BE2C (cell line): ENCODE measurements around the gene PPP6R1.

ENCODE experiments used
- DNase-seq: peaks from one replicate; pipeline ENCODE4 v3.0.0-alpha.2; 2020
- H3K27me3 ChIP-seq: fragments of 250-450 bp; sonication (Bioruptor Pico); 2 replicates; pipeline ENCODE4 v1.5.1; 2020; ENCODE audit warnings: mild to moderate bottlenecking
- H3K36me3 ChIP-seq: fragments of 250-450 bp; sonication (Bioruptor Pico); 2 replicates; pipeline ENCODE4 v1.5.1; 2020; ENCODE audit warnings: mild to moderate bottlenecking
- H3K4me1 ChIP-seq: fragments of 250-450 bp; sonication (Bioruptor Pico); 2 replicates; pipeline ENCODE4 v1.5.1; 2020
- H3K4me3 ChIP-seq: 2 replicates; pipeline ENCODE4 v1.5.1; 2011; ENCODE audit warnings: low read depth, low read length
- H3K9me3 ChIP-seq: fragments of 250-450 bp; sonication (Bioruptor Pico); 2 replicates; pipeline ENCODE4 v1.5.1; 2020
- CTCF ChIP-seq: IDR thresholded peaks from 2 replicates; pipeline ENCODE4 v1.5.1; 2012; ENCODE audit warnings: mild to moderate bottlenecking, low read depth, low read length

PPP6R1 gene

GRCh38 chr19:55272142-55272541, 13.3 kb upstream of the PPP6R1 start:
- no peak for TF ChIP-seq CTCF
- Histone ChIP-seq H3K9me3 (no peaks in the 10 kb centered on the region), H3K4me1 (no peaks in the 10 kb centered on the region), H3K36me3 (peaks cover 7% of the 10 kb centered on the region; the same call in 1 of the 2 replicates), H3K4me3 (no peak overlapping the region), H3K27me3 (no peaks in the 10 kb centered on the region)
- no peak for DNase-seq

GRCh38 chr19:55270172-55270942, 11.5 kb upstream of the PPP6R1 start:
- no peak for DNase-seq
- no peaks in the 10 kb centered on the region for H3K9me3 ChIP-seq
- H3K4me3 ChIP-seq, result no peak overlapping the region
- no peaks in the 10 kb centered on the region for H3K27me3 ChIP-seq
- H3K36me3 ChIP-seq, result peaks cover 7% of the 10 kb centered on the region; the same call in 1 of the 2 replicates
- TF ChIP-seq CTCF, result no peak
- H3K4me1 ChIP-seq, result no peaks in the 10 kb centered on the region

DNA sequence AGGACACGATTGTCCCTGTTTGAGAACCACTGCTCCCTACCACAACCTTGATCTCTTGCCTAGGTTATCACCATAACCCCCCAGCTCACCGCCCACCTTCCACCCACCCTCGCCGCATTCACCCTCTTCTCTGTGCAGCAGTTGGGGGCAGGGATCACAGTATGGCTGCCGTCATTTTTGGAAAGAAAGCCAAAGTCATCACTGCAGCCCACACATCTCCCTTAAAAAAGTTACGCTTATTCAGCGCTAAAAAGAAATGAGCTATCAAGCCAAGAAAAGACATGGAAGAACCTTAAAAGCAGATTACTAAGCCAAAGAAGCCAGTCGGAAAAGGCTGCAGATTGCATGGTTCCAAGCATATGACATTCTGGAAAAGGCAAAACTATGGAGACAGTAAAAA, 10.5 kb upstream of the PPP6R1 start:
- H3K27me3 ChIP-seq, result no peaks in the 10 kb centered on the region
- peaks cover 7% of the 10 kb centered on the region; the same call in 1 of the 2 replicates for H3K36me3 ChIP-seq
- H3K4me1 ChIP-seq, result no peaks in the 10 kb centered on the region
- TF ChIP-seq CTCF, result no peak
- H3K9me3 ChIP-seq, result no peaks in the 10 kb centered on the region
- H3K4me3 ChIP-seq, result no peak overlapping the region
- no peak for DNase-seq

DNA sequence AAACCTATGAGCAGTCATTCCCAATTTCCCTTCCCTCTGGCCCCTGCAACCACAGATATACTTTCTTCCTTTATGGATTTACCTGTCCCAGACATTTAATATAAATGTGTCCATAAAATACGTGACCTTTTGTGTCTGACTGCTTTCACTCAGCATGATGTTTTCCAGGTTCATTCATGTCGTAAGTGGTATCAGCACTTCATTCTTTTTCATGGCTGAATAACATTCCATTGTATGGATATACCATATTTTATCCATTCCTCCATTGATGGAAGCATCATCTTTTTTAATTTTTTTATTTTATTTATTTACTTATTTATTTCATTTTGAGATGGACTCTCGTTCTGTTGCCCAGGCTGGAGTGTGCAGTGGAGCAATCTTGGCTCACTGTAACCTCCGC, 8.0 kb upstream of the PPP6R1 start:
- Histone ChIP-seq H3K4me3 (no peak overlapping the region), H3K27me3 (no peaks in the 10 kb centered on the region), H3K4me1 (no peaks in the 10 kb centered on the region), H3K9me3 (no peaks in the 10 kb centered on the region), H3K36me3 (no peaks in the 10 kb centered on the region)
- DNase-seq, result no peak
- no peak for TF ChIP-seq CTCF

- H3K27me3 ChIP-seq, result no peaks in the 10 kb centered on the region
- H3K36me3 ChIP-seq, result no peaks in the 10 kb centered on the region
- H3K4me3 ChIP-seq, result no peak overlapping the region
- DNase-seq, result no peak
- no peak for TF ChIP-seq CTCF
- no peaks in the 10 kb centered on the region for H3K4me1 ChIP-seq
- no peaks in the 10 kb centered on the region for H3K9me3 ChIP-seq
These were observed 7.6 kb upstream of the PPP6R1 start for GRCh38 chr19:55266404-55266803.

GRCh38 chr19:55265723-55266386, 7.0 kb upstream of the PPP6R1 start:
- H3K27me3 ChIP-seq, result no peaks in the 10 kb centered on the region
- TF ChIP-seq CTCF, result no peak
- no peaks in the 10 kb centered on the region for H3K36me3 ChIP-seq
- H3K9me3 ChIP-seq, result no peaks in the 10 kb centered on the region
- H3K4me1 ChIP-seq, result no peaks in the 10 kb centered on the region
- no peak for DNase-seq
- H3K4me3 ChIP-seq, result no peak overlapping the region
